HG02798 (cell line): ENCODE measurements around the gene PRR19.
A peak's percentile ranks its signal among the peaks of the same experiment; 100 is the strongest.

ENCODE experiments used
- ATAC-seq: cut with Tn5 transposase; IDR thresholded peaks from one replicate; pipeline ENCODE4 v1.9.1; 2021; ENCODE audit warnings: mild to moderate bottlenecking; ENCODE audit not compliant: unreplicated experiment, poor library complexity

Gene PRR19

GRCh38 chr19:42270346-42271044, 31.4 kb upstream of the PRR19 start:
- no peak for ATAC-seq

DNA sequence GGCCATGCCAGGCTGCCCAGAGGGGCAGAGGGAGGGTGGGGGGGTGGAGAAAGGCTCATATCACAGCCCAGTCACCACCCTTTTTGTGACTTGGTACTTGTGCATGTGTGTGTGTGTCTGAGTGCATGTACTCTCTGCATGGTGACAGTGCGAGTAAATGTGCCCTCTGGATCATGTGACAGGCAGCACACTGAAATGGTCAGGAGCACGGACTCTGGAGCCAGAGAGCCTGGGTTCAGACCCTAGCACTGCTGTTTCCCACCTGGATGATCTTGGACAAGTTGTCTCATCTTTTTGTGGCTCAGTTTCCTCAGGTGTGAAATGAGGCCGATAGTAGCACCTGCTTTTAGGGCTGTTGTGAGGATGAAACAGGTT, 30.9 kb upstream of the PRR19 start:
- ATAC-seq, result no peak

DNA sequence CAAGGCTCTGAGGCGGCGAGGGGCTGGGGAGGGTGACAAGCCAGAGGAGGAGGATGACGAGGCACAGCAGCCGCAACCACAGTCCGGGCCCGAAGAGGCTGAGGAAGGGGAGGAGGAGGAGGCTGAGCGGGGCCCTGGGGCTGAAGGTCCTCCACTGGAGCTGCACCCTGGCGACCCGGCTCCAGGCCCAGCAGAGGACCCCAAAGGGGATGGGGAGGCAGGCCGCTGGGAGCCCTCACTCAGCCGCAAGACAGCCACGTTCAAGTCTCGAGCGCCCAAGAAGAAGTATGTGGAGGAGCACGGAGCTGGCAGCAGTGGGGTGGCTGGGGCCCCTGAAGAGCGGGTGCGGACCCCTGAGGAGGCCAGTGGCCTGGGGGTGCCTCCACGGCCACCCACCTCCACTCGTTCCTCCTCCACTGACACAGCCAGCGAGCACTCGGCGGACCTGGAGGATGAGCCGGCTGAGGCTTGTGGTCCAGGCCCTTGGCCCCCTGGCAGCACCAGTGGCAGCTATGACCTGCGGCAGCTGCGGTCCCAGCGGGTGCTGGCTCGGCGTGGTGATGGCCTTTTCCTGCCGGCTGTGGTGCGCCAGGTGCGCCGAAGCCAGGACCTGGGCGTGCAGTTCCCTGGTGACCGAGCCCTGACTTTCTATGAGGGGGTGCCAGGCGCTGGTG, 29.9 kb upstream of the PRR19 start:
- ATAC-seq, result no peak

DNA sequence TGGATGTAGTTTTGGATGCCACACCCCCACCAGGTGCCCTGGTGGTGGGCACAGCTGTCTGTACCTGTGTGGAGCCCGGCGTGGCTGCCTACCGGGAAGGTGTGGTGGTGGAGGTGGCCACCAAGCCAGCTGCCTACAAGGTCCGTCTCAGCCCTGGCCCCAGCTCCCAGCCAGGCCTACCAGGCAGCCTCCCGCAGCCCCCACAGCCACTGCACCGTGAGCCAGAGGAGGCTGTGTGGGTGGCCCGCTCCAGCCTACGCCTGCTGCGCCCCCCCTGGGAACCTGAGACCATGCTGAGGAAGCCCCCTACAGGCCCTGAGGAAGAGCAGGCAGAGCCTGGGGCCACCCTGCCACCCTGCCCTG, 29.4 kb upstream of the PRR19 start:
- ATAC-seq, result no peak

DNA sequence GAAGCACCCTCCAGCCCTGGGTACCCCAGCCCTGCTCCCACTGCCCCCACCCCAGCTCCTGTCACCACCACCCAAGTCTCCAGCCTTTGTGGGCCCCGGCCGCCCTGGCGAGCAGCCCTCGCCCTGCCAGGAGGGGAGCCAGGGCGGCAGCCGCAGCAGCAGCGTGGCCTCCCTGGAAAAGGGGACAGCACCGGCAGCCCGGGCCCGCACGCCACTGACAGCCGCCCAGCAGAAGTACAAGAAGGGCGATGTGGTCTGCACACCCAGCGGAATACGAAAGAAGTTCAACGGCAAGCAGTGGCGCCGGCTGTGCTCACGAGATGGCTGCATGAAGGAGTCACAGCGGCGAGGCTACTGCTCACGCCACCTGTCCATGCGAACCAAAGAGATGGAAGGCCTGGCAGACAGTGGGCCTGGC, 28.9 kb upstream of the PRR19 start:
- no peak for ATAC-seq

DNA sequence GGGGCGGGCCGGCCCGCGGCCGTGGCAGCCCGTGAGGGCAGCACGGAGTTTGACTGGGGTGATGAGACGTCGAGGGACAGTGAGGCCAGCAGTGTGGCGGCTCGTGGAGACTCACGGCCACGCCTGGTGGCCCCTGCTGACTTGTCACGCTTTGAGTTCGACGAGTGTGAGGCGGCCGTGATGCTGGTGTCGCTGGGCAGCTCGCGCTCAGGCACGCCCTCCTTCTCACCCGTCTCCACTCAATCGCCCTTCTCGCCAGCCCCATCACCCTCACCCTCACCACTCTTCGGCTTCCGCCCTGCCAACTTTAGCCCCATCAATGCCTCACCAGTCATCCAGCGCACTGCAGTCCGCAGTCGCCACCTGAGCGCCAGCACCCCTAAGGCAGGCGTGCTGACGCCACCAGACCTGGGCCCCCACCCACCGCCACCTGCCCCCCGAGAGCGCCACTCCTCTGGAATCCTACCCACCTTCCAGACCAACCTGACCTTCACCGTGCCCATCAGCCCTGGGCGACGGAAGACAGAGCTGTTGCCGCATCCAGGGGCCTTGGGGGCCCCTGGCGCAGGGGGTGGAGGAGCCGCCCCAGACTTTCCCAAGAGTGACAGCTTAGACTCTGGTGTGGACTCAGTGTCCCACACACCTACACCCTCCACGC, 28.4 kb upstream of the PRR19 start:
- no peak for ATAC-seq

DNA sequence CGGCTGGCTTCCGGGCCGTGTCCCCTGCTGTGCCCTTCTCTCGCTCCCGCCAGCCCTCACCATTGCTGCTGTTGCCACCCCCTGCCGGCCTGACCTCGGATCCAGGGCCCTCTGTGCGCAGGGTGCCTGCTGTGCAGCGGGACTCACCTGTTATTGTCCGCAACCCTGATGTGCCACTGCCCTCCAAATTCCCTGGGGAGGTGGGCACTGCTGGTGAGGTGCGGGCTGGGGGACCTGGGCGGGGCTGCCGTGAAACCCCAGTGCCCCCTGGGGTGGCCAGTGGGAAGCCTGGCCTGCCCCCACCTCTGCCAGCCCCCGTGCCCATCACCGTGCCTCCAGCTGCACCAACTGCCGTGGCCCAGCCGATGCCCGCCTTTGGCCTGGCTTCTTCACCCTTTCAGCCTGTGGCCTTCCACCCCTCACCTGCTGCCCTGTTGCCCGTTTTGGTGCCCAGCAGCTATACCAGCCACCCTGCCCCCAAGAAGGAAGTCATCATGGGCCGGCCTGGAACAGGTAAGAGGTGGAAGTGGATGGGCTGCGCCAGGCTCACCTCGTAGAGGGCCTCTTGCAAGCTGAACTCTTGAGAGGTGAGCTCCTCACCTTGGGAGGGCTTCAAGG, 27.8 kb upstream of the PRR19 start:
- no peak for ATAC-seq

DNA sequence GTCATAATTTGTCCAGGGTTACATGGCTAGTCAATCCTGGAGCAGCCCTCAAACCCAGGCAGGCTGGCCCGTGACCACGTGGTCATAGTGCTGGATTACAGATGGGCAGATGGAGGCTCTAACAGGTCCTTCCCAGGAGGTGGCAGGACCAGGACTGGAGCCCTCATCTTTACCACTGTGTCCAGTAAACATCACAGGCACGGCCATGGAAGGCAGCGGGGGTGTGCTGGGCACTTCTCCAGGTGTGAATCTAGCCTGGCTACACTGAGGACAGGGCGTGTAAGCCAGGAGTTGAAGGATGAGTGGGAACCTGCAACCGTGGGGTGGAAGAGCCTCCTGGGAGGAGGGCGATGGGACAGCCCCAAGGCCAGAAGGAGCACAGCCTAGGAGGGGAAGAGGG, 26.8 kb upstream of the PRR19 start:
- no peak for ATAC-seq

GRCh38 chr19:42275517-42275916, 26.4 kb upstream of the PRR19 start:
- no peak for ATAC-seq

DNA sequence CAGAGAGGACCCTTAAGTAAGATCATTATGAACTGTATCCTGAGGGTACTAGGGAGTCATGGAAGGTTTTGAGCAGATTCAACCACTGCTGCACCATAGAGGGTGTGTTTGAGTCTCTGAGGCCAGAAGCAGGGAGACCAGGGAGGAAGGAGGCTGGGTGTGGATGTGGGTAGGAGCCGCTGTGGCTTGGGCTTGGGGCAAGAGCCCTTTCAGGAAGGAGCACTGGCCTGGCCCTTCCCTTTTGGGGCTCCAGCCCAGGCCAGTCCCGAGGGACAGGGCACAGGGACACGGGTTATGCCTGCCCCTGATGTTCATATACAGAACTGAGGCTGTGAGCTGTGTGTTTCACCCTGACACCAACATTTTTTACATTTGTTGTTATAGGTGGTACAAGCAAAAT, 25.6 kb upstream of the PRR19 start:
- ATAC-seq, result no peak

DNA sequence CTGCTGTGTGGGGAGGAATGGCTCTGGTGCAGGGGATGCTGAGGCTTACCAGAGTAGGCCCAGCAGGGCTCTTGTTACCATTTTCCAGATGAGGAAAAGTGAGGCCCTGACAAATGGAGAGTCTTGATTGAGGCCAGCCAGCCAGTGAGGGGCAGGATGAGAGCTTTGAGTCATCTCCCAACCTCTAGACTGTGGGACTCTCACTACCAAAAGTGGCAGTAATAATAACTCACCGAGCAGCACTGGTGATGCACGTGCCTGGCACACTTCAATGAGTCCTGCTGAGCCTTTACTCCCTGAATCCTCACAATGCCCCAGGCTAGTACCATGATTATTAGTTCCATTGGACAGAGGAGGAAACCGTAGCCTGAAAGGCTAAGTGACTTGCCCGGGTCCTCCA, 25.1 kb upstream of the PRR19 start:
- ATAC-seq, result no peak

DNA sequence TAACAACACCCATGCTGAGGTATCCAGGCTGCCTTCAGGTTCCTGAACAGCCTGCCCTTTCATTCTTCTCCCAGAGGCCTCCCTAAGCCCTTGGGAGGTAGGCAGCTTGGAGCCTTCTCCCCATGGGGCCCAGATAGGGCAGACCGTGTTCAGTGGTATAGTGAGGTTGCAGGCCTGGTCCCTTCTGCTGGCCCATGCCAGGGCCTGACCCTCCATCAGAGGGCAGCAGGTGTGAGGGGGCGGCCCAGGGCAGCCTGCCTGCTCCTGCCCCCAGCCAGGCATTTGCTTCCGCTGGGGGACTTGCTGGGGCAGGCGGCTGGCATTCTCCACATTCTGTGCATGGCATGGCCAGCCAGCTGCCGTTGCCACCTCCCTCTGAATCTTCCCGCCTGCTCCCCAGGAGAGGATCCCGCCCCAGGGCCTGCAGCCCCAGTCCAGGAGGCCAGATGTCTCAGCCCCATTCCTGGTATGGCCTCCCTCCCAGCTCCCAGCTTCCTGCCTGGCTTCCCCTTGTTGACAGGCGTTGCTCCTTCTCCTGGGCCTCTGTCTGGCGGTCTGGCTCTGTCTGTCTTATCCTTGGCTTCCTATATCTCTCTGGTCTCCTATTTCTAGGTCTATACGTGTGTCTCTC, 24.0 kb upstream of the PRR19 start:
- ATAC-seq, result no peak

DNA sequence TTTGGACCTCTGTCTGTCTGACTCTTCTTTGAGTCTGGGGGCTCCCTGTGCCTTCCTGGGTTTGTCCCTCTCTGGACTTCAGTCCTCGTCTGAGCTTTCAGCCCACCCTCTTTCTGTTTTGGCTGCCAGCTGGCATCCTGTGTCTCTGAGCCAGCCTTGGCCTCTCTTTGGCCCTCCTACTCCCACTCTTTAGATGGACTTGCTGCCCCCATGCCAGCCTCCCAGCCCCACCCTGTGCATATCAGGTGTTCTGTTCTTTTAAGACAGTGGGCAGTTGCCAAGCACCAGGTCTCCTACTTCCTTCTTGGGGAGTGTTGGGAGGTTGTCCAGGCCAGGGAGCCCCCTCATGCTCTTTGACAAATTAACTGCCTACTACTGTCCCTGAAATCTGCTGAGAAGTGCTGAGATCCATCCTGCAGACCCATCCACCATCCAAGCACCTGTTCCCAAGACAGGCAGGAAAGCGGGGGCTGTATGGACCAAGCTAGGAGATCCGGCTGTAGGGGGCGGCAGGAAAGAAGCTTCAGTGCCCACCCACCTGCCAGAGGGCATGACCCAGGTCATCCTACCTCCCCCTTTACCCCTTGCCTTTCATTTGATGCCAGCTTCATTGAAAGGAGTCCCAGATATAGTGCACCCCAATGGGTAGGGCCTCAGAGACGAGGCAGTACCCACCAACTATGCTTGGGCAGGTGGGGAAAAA, 23.3 kb upstream of the PRR19 start:
- ATAC-seq, result no peak

DNA sequence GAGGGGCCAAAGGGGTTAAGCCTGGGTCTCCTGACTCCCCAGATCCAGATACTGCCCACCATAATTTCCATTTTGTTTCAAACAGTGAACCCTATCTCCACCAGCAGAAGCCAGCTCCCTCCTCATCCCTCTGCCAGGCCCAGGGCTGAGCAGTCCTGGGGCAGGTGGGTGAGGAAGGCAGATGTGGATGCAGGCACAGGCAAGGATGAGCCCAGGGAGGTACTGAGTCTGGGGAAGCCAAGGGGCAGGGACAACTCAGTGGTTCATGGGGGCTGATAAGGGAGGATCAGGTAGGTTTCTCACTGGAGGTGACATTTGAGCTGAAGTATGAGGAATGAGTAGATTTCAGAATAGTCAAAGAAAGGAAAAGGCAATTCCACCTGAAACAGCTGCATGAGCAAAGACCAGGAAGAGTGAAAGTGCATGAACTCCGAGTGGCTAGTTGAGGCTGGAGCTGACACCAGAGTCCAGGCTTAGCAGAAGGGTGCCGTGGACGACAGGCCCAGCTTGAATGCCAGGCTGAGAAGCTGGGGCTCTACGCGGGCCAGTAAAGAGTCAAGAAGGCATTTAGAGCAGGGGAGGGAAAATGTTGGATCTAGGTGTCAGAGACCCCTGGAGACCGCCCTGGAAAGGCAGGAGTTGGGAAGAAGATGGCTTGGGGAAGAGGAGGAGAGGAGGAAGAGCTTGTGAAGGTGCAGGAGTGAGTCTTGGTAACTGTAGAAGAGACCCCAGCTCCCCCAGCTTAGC, 22.6 kb upstream of the PRR19 start:
- no peak for ATAC-seq

DNA sequence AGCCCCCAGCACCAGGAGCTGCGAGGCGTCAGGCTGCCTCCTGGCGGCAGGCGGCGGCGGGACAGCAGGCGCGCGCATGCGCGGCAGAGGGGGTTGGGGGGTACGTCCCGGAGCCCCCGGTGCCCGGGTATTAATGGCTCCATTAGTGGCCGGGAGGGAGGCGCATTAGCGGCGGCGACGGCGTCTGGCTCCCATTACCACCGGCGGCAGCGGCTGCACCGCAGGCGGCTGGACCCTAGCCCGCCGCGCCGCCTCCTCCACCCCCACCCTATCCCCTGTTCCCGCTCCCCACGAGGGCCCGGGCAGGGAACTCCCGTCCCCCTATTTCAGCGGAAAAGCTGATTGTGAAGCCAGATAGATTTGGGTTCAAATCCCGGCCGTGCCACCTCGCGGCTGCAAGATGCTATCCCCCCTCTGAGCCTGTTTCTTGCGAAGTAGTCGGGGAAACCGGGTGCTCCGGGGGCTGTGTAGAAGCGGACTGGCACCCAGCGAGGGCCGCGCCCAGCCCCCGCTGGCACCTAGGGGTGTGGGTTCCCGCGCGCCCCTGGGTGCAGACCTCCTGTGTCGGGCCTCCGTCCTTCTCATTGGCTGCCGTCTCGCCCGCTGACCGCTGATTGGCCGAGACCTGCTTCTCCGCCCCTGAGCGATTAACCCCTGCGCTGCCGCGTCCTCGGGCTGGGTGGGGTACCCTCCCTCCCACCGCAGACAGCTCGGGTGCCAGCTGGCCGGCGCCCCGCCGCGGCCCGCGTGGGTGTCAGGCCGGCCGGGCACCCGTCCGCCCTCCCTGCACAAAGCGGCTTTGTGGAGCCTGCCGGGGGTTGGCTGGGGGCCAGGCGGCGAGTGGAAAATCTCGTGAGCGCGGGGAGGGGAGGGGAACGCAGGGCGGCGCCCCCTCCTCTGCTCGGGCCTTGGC, 21.8 kb upstream of the PRR19 start:
- peak; percentile 28 for ATAC-seq

- no peak for ATAC-seq
Observed at GRCh38 chr19:42280815-42281145, 21.2 kb upstream of the PRR19 start.

GRCh38 chr19:42281146-42281826, 20.6 kb upstream of the PRR19 start:
- ATAC-seq, result no peak
